ENCODE data around the gene DNAH17.

DNA sequence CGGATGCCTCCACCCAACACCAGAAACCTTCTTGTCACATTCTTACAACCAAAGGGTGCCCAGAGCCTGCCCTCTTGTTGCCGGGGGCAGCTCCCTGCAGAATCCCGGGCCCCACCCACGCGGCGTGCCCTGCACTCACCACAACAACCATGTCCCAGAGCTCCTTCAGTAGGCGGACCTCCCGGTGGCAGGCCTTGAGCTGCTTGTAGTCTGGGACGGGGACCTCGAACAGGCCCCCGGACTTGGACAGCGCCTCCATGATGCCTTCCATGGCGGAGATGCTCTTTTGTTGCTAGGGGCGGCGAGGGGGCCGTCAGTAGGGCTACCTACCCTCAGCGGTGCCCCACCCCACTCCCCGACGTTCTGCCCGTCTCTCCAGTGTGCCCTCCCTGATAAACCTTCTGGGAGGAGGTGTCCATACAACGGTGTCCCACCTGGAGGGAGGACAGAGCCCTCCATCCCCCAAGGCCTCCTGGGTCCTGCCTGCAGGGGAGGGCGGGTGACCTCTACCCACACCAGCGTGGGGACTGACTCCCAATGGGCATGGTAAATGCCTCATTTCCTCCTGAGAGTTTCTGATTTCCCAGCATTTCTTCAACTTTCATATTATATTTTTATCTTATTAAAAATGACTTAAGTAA is 52.2 kb downstream of the DNAH17 start:
- TF ChIP-seq, protein P1, sequence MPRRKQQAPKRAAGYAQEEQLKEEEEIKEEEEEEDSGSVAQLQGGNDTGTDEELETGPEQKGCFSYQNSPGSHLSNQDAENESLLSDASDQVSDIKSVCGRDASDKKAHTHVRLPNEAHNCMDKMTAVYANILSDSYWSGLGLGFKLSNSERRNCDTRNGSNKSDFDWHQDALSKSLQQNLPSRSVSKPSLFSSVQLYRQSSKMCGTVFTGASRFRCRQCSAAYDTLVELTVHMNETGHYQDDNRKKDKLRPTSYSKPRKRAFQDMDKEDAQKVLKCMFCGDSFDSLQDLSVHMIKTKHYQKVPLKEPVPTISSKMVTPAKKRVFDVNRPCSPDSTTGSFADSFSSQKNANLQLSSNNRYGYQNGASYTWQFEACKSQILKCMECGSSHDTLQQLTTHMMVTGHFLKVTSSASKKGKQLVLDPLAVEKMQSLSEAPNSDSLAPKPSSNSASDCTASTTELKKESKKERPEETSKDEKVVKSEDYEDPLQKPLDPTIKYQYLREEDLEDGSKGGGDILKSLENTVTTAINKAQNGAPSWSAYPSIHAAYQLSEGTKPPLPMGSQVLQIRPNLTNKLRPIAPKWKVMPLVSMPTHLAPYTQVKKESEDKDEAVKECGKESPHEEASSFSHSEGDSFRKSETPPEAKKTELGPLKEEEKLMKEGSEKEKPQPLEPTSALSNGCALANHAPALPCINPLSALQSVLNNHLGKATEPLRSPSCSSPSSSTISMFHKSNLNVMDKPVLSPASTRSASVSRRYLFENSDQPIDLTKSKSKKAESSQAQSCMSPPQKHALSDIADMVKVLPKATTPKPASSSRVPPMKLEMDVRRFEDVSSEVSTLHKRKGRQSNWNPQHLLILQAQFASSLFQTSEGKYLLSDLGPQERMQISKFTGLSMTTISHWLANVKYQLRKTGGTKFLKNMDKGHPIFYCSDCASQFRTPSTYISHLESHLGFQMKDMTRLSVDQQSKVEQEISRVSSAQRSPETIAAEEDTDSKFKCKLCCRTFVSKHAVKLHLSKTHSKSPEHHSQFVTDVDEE (CRISPR knock-in tag; IDR thresholded peaks at IDR 0.05), result no peak
- TF ChIP-seq, protein P2, sequence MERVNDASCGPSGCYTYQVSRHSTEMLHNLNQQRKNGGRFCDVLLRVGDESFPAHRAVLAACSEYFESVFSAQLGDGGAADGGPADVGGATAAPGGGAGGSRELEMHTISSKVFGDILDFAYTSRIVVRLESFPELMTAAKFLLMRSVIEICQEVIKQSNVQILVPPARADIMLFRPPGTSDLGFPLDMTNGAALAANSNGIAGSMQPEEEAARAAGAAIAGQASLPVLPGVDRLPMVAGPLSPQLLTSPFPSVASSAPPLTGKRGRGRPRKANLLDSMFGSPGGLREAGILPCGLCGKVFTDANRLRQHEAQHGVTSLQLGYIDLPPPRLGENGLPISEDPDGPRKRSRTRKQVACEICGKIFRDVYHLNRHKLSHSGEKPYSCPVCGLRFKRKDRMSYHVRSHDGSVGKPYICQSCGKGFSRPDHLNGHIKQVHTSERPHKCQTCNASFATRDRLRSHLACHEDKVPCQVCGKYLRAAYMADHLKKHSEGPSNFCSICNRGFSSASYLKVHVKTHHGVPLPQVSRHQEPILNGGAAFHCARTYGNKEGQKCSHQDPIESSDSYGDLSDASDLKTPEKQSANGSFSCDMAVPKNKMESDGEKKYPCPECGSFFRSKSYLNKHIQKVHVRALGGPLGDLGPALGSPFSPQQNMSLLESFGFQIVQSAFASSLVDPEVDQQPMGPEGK (CRISPR knock-in tag; IDR thresholded peaks at IDR 0.05; ENCODE audit: borderline replicate concordance), result no peak
- TF ChIP-seq PPARA (CRISPR knock-in tag; IDR thresholded peaks at IDR 0.05; ENCODE audit: borderline replicate concordance) (no peak), ZFP30 (CRISPR knock-in tag; IDR thresholded peaks at IDR 0.05) (no peak), TCF4 (CRISPR knock-in tag; IDR thresholded peaks at IDR 0.05; ENCODE audit: borderline replicate concordance) (no peak), GLIS3 (CRISPR knock-in tag; IDR thresholded peaks at IDR 0.05) (no peak), ZNF8 (CRISPR knock-in tag; IDR thresholded peaks at IDR 0.05) (no peak), ESRRG (CRISPR knock-in tag; IDR thresholded peaks at IDR 0.05) (no peak), ZNF565 (CRISPR knock-in tag; conservative IDR thresholded peaks at IDR 0.05; ENCODE audit: low read depth) (no peak)
- TF ChIP-seq, protein P3, sequence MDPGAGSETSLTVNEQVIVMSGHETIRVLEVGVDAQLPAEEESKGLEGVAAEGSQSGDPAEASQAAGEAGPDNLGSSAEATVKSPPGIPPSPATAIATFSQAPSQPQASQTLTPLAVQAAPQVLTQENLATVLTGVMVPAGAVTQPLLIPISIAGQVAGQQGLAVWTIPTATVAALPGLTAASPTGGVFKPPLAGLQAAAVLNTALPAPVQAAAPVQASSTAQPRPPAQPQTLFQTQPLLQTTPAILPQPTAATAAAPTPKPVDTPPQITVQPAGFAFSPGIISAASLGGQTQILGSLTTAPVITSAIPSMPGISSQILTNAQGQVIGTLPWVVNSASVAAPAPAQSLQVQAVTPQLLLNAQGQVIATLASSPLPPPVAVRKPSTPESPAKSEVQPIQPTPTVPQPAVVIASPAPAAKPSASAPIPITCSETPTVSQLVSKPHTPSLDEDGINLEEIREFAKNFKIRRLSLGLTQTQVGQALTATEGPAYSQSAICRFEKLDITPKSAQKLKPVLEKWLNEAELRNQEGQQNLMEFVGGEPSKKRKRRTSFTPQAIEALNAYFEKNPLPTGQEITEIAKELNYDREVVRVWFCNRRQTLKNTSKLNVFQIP (CRISPR knock-in tag; IDR thresholded peaks at IDR 0.05; ENCODE audit: borderline replicate concordance, low read depth), result no peak
- TF ChIP-seq, protein P4, sequence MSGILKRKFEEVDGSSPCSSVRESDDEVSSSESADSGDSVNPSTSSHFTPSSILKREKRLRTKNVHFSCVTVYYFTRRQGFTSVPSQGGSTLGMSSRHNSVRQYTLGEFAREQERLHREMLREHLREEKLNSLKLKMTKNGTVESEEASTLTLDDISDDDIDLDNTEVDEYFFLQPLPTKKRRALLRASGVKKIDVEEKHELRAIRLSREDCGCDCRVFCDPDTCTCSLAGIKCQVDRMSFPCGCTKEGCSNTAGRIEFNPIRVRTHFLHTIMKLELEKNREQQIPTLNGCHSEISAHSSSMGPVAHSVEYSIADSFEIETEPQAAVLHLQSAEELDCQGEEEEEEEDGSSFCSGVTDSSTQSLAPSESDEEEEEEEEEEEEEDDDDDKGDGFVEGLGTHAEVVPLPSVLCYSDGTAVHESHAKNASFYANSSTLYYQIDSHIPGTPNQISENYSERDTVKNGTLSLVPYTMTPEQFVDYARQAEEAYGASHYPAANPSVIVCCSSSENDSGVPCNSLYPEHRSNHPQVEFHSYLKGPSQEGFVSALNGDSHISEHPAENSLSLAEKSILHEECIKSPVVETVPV (CRISPR knock-in tag; IDR thresholded peaks at IDR 0.05), result no peak
- TF ChIP-seq, protein P5, sequence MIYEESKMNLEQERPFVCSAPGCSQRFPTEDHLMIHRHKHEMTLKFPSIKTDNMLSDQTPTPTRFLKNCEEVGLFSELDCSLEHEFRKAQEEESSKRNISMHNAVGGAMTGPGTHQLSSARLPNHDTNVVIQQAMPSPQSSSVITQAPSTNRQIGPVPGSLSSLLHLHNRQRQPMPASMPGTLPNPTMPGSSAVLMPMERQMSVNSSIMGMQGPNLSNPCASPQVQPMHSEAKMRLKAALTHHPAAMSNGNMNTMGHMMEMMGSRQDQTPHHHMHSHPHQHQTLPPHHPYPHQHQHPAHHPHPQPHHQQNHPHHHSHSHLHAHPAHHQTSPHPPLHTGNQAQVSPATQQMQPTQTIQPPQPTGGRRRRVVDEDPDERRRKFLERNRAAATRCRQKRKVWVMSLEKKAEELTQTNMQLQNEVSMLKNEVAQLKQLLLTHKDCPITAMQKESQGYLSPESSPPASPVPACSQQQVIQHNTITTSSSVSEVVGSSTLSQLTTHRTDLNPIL (CRISPR knock-in tag; IDR thresholded peaks at IDR 0.05; ENCODE audit: low read depth), result no peak

Measured in SK-N-SH treated with all-trans-retinoic acid at 6 μM for 48 hours (cell line).